H1 (cell line): ENCODE results near the gene SLC36A2. TPM values are rescaled to one million over a fixed set of nuclear protein-coding genes. Genes with fewer than 3 reads are reported as not detected.

Source experiments
- CTCF ChIA-PET: fragments of 300-600 bp; sonication (Branson Sonifier 250); formaldehyde crosslinking; loops from one replicate; lab custom pipeline; 2021; ENCODE audit not compliant: partially characterized antibody; lab: Charles Lee
- POLR2A ChIA-PET: fragments of 300-600 bp; sonication (Branson Sonifier 250); formaldehyde crosslinking; loops from one replicate; lab custom pipeline; 2021; ENCODE audit warnings: inconsistent platforms; ENCODE audit not compliant: partially characterized antibody; lab: Charles Lee
- DNase-seq, 2 experiments: peaks; one replicate each; pipeline versions ENCODE4 v3.0.0 to v3.0.0-alpha.2; 2010 to 2022; ENCODE audit warnings: low spot score in 2 of 2, low read depth in 1 of 2, mixed read lengths in 1 of 2
- FAIRE-seq: peaks from 2 replicates; lab custom pipeline; 2011; peaks lifted over from hg19 to GRCh38; lab: Jason Lieb, UNC
- H2AFZ ChIP-seq: 2 replicates; pipeline ENCODE4 v1.8.1; 2012; ENCODE audit warnings: low read length, inconsistent platforms
- H2AK5ac ChIP-seq: 2 replicates; pipeline ENCODE4 v1.6.1; 2013; ENCODE audit warnings: low read depth, low read length
- H2BK120ac ChIP-seq: replicated peaks from 2 replicates; pipeline ENCODE3; 2013; ENCODE audit warnings: low read depth, low read length, inconsistent platforms
- H2BK12ac ChIP-seq: 2 replicates; pipeline ENCODE4 v1.6.1; 2013; ENCODE audit warnings: low read depth, low read length
- H2BK15ac ChIP-seq: 2 replicates; pipeline ENCODE4 v1.6.1; 2013; ENCODE audit warnings: low read length
- H2BK20ac ChIP-seq: 2 replicates; pipeline ENCODE4 v1.6.1; 2013; ENCODE audit warnings: low read length
- H2BK5ac ChIP-seq: 2 replicates; pipeline ENCODE4 v1.6.1; 2013; ENCODE audit warnings: low read depth, low read length
- H3K14ac ChIP-seq: 2 replicates; pipeline ENCODE4 v1.6.1; 2013; ENCODE audit warnings: inconsistent platforms; ENCODE audit not compliant: insufficient read length
- H3K18ac ChIP-seq: 2 replicates; pipeline ENCODE4 v1.6.1; 2013; ENCODE audit warnings: low read length; ENCODE audit errors: extremely low read depth
- H3K23ac ChIP-seq: 2 replicates; pipeline ENCODE4 v1.6.1; 2013; ENCODE audit warnings: inconsistent platforms; ENCODE audit not compliant: insufficient read length
- H3K23me2 ChIP-seq: 2 replicates; pipeline ENCODE4 v1.6.1; 2013; ENCODE audit warnings: low read depth, low read length
- H3K27ac ChIP-seq: 2 replicates; pipeline ENCODE4 v1.6.1; 2011; ENCODE audit warnings: low read depth, low read length, inconsistent platforms
- H3K27me3 ChIP-seq, 4 experiments: replicated peaks in 1 of 4; 1 replicate in 1 of 4; 2 replicates in 3 of 4; pipeline versions ENCODE4 v1.6.1 to v1.8.1; 2011 to 2013; ENCODE audit warnings: low read length in 3 of 4, mild to moderate bottlenecking in 3 of 4, inconsistent platforms in 2 of 4, mixed read lengths in 2 of 4, moderate library complexity in 1 of 4; ENCODE audit not compliant: control insufficient read depth in 3 of 4, insufficient read depth in 3 of 4; ENCODE audit errors: extremely low read depth in 1 of 4
- H3K36me3 ChIP-seq, 4 experiments: 2 replicates each; pipeline versions ENCODE4 v1.6.1 to v1.8.1; 2011 to 2013; ENCODE audit warnings: mild to moderate bottlenecking in 4 of 4, low read length in 3 of 4, moderate library complexity in 2 of 4, control low read depth in 1 of 4, inconsistent platforms in 1 of 4; ENCODE audit not compliant: insufficient read depth in 4 of 4, control insufficient read depth in 2 of 4
- H3K4ac ChIP-seq: replicated peaks from 2 replicates; pipeline ENCODE3; 2013; ENCODE audit warnings: low read length, low read depth, mixed read lengths, inconsistent platforms; ENCODE audit not compliant: insufficient read length
- H3K4me1 ChIP-seq, 4 experiments: replicated peaks in 1 of 4; 1 replicate in 1 of 4; 2 replicates in 3 of 4; pipeline versions ENCODE4 v1.6.1 to v1.8.1; 2011 to 2013; ENCODE audit warnings: low read length in 3 of 4, inconsistent platforms in 2 of 4, mixed read lengths in 1 of 4; ENCODE audit not compliant: insufficient read depth in 4 of 4, control insufficient read depth in 3 of 4
- H3K4me2 ChIP-seq, 2 experiments: 2 replicates each; pipeline versions ENCODE4 v1.6.1 to v1.8.1; 2011 to 2013; ENCODE audit warnings: low read depth in 2 of 2, low read length in 2 of 2, control low read depth in 1 of 2, inconsistent platforms in 1 of 2, mild to moderate bottlenecking in 1 of 2; ENCODE audit not compliant: insufficient read depth in 1 of 2
- H3K4me3 ChIP-seq, 4 experiments: fragments of 200-600, 300-600 bp in 1 of 4; sonication (generic), shearing (Covaris generic), sonication (Bioruptor Twin) in 1 of 4; 2 replicates each; pipeline versions ENCODE4 v1.5.1 to v1.8.1; 2011 to 2016; ENCODE audit warnings: low read length in 4 of 4, low read depth in 3 of 4, control low read depth in 2 of 4, inconsistent platforms in 2 of 4, mild to moderate bottlenecking in 2 of 4, mixed read lengths in 1 of 4, moderate library complexity in 1 of 4; ENCODE audit not compliant: insufficient read depth in 2 of 4; ENCODE audit errors: extremely low read depth in 1 of 4
- H3K56ac ChIP-seq: replicated peaks from 2 replicates; pipeline ENCODE3; 2013; ENCODE audit warnings: low read depth, mild to moderate bottlenecking, mixed read lengths, low read length, inconsistent platforms; ENCODE audit not compliant: insufficient read length
- H3K79me1 ChIP-seq: 2 replicates; pipeline ENCODE4 v1.6.1; 2013; ENCODE audit warnings: low read depth, low read length, control low read depth
- H3K79me2 ChIP-seq, 2 experiments: 2 replicates each; pipeline versions ENCODE4 v1.6.1 to v1.8.1; 2012 to 2013; ENCODE audit warnings: low read length in 2 of 2, mild to moderate bottlenecking in 2 of 2, inconsistent platforms in 1 of 2; ENCODE audit not compliant: insufficient read depth in 2 of 2, control insufficient read depth in 1 of 2
- H3K9ac ChIP-seq, 4 experiments: replicated peaks in 1 of 4; 1 replicate in 1 of 4; 2 replicates in 3 of 4; pipeline versions ENCODE4 v1.6.1 to v1.8.1; 2011 to 2013; ENCODE audit warnings: low read depth in 3 of 4, low read length in 3 of 4, control low read depth in 2 of 4, mild to moderate bottlenecking in 2 of 4, moderate library complexity in 2 of 4, inconsistent platforms in 1 of 4; ENCODE audit errors: extremely low read depth in 1 of 4
- H3K9me3 ChIP-seq, 2 experiments: 2 replicates each; pipeline versions ENCODE4 v1.6.1 to v1.8.1; 2012 to 2013; ENCODE audit warnings: mild to moderate bottlenecking in 2 of 2, moderate library complexity in 2 of 2, control low read depth in 1 of 2, inconsistent platforms in 1 of 2, low read depth in 1 of 2, low read length in 1 of 2, mixed read lengths in 1 of 2; ENCODE audit not compliant: insufficient read depth in 2 of 2
- H4K20me1 ChIP-seq, 2 experiments: replicated peaks in 1 of 2; 2 replicates each; pipeline versions ENCODE3 to v1.8.1; 2011 to 2013; ENCODE audit warnings: inconsistent platforms in 2 of 2, low read length in 2 of 2, mild to moderate bottlenecking in 1 of 2; ENCODE audit not compliant: insufficient read depth in 2 of 2, control insufficient read depth in 1 of 2
- H4K5ac ChIP-seq: 2 replicates; pipeline ENCODE4 v1.6.1; 2013; ENCODE audit warnings: low read length, low read depth, mixed read lengths, inconsistent platforms; ENCODE audit not compliant: insufficient read length
- H4K8ac ChIP-seq: 2 replicates; pipeline ENCODE4 v1.8.0; 2013; ENCODE audit warnings: mild to moderate bottlenecking, moderate library complexity, low read length, inconsistent platforms; ENCODE audit not compliant: insufficient read depth; ENCODE audit errors: extremely low read depth
- H4K91ac ChIP-seq: replicated peaks from 2 replicates; pipeline ENCODE3; 2013; ENCODE audit warnings: low read length, mixed read lengths, inconsistent platforms; ENCODE audit not compliant: insufficient read length
- KDM1A ChIP-seq: fragments of 200-600, 300-600 bp; sonication (generic); IDR thresholded peaks from 2 replicates; pipeline ENCODE4 v1.7.1; 2016; ENCODE audit warnings: mild to moderate bottlenecking, low read length, borderline replicate concordance
- RNF2 ChIP-seq: fragments of 200-900, 300-1000 bp; sonication (generic); IDR thresholded peaks from 2 replicates; pipeline ENCODE4 v1.7.1; 2016; ENCODE audit warnings: borderline replicate concordance, low read depth, mild to moderate bottlenecking, antibody characterized with exemption, low read length; ENCODE audit not compliant: poor library complexity, severe bottlenecking; ENCODE audit errors: missing control alignments
- WGBS, 2 experiments: shearing (Covaris generic) in 1 of 2; methylation state at CpG; one replicate each; pipeline versions ENCODE4 v1.1.6 to v1.1.7; 2013 to 2015; ENCODE audit warnings: low lambda C conversion rate in 2 of 2, mixed read lengths in 2 of 2, inconsistent platforms in 1 of 2, low coverage in 1 of 2, missing lambda C conversion rate in 1 of 2; ENCODE audit not compliant: insufficient replicate concordance in 2 of 2, insufficient coverage in 1 of 2, insufficient read length in 1 of 2; ENCODE audit errors: extremely low coverage in 1 of 2, missing lambda C conversion rate in 1 of 2; 5-methylcytosine and 5-hydroxymethylcytosine counted together
- polyA plus RNA-seq, 7 experiments: library from polyadenylated mRNA; depleted of rRNA in 3 of 7; stranded (reverse) in 5 of 7; unstranded in 2 of 7; fragments of >200 nt in 5 of 7; fragments of 200-250 nt in 2 of 7; gene quantifications; 1 replicate in 5 of 7; 2 replicates in 1 of 7; 4 replicates in 1 of 7; pipeline versions ENCODE4 v1.2.1 to v1.2.3, GENCODE V29; 2011 to 2013; ENCODE audit warnings: missing spikeins in 2 of 7, mixed read lengths in 2 of 7
- total RNA-seq: library from RNA; stranded (reverse); fragmentation: NEBNext Ultra II Directional; extraction: Animal tissue kit (Norgen Biotek cat#: 25700); gene quantifications from 2 replicates; pipeline ENCODE4 v1.2.1, GENCODE V29; 2021

Gene SLC36A2
- total and polyA plus RNA-seq, 2 of the 8 experiments (the other 6 are each of a cell fraction or from before 2014, with no cell fraction given), result 0.30 TPM; not detected in 1

GRCh38 chr5:151295138-151295537 lies 52.2 kb downstream of the SLC36A2 start:
- CTCF ChIA-PET, result interaction anchor here (0.6 to 2.5 kb wide), 2 partner anchors 21 to 72 kb away, joined by 4 to 11 read pairs; no protein-coding TSS in a partner anchor

More at GRCh38 chr5:151295138-151295537, 52.2 kb downstream of the SLC36A2 start:
- H3K23ac ChIP-seq, result no peak overlapping the region
- H4K91ac ChIP-seq, result no peak overlapping the region
- POLR2A ChIA-PET, result interaction anchor here (0.6 to 1.4 kb wide), 2 partner anchors 42 to 323 kb away, joined by 3 read pairs; partner anchors contain the start of gene GM2A
- H3K9me3 ChIP-seq, result no peaks in the 10 kb centered on the region
- H3K4me1 ChIP-seq, result peaks cover 0 to 3% (median 0%) of the 10 kb centered on the region in 4 experiments; a peak in 2 of 7 replicates
- no peak overlapping the region for H2BK15ac ChIP-seq
- H2AFZ ChIP-seq, result no peak overlapping the region
- H4K8ac ChIP-seq, result no peak overlapping the region
- H3K79me1 ChIP-seq, result no peaks in the 10 kb centered on the region
- H2AK5ac ChIP-seq, result no peak overlapping the region
- H3K4ac ChIP-seq, result no peak overlapping the region
- H3K23me2 ChIP-seq, result no peaks in the 10 kb centered on the region
- no peak for FAIRE-seq
- no peak overlapping the region for H4K5ac ChIP-seq
- no peak overlapping the region for H2BK120ac ChIP-seq
- H3K4me3 ChIP-seq, result no peak overlapping the region
- DNase-seq, result no peak
- H3K9ac ChIP-seq, result no peak overlapping the region
- no peak overlapping the region for H3K14ac ChIP-seq
- H3K27me3 ChIP-seq, result no peaks in the 10 kb centered on the region
- WGBS, 2 experiments, result 92% methylated on average over 5 of the region's 5 CpGs; no CpG with 5 or more reads in 1 of the 2 experiments
- H2BK20ac ChIP-seq, result no peak overlapping the region
- 0 out of 2 replicates have a peak, but pooled peaks have one; percentile 37 for TF ChIP-seq KDM1A
- no peak for TF ChIP-seq RNF2
- no peak overlapping the region for H3K18ac ChIP-seq
- H3K27ac ChIP-seq, result no peak overlapping the region
- no peak overlapping the region for H2BK5ac ChIP-seq
- no peak overlapping the region for H2BK12ac ChIP-seq
- H3K36me3 ChIP-seq, result no peaks in the 10 kb centered on the region
- H3K4me2 ChIP-seq, result no peak overlapping the region
- no peaks in the 10 kb centered on the region for H4K20me1 ChIP-seq
- no peak overlapping the region for H3K56ac ChIP-seq
- H3K79me2 ChIP-seq, result no peaks in the 10 kb centered on the region
